Heart left ventricle (tissue), 13 donors: ENCODE data around the gene LGR5.

Source experiments
- CTCF ChIP-seq, 12 donors: fragments of 200-600 bp; sonication (generic) in 4 of 12; IDR thresholded peaks; one replicate each; pipeline versions ENCODE4 v1.5.0 to v1.8.0; 2018 to 2022; ENCODE audit warnings: antibody characterized with exemption in 12 of 12, mild to moderate bottlenecking in 5 of 12
- POLR2A ChIP-seq, 2 donors: fragments of 450-650 bp; IDR thresholded peaks; one replicate each; pipeline ENCODE4 v1.6.1; 2017; ENCODE audit warnings: antibody characterized with exemption in 2 of 2, mild to moderate bottlenecking in 2 of 2, moderate library complexity in 2 of 2
- donor health status: ischemic (EF 13 %, LVEDD 7.1; RV severe dilation, severe dysfunction).
- donor health status: DM: no; HTN: yes; CAD: no.
- donor health status: DM: no; HTN: no; CAD: no.
- donor health status: ischemic (EF 25% LVEDD 6.9; RV normal size, moderate dysfunction).
- donor health status: ischemic (EF 25% LVEDD 5.7; RV mildly dilated, moderate dysfunction).
- donor health status: ischemic (EF 35%, LVEDD 5.7; RV mildly dilated, moderate dysfunction).
- donor health status: nonischemic (EF 11% LVEDD 7.7; RV severe dilation, severe dysfunction).
- donor health status: DM: yes; HTN: yes; CAD: no.
- donor health status: PGD.
- donor health status: ischemic (EF 29% LVEDD 5.4; RV normal size, mild dysfunction).
- donor health status: nonischemic (EF 23%, LVEDD 6.1; RV moderate dilation, normal function).

DNA sequence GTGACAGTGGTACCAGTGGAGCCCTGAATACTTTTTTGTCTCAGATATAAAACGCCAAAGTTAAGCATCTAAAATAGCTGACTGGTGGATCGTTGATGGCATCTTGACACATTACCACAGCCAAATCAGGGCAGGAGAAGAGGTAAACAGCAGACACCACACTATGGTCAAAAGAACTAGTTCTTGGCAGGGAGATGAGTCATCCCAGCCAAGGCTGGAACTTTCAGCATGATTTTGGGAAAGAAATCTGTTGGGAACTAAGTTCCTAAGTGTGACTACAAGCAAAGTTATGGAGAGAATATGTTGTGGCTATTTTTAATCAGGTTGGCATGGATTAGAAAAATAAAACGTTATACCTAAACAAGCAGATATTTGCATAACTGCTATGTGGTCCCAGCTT is 36.9 kb downstream of the LGR5 start:
- TF ChIP-seq CTCF (IDR thresholded peaks at IDR 0.05) = no peak
- TF ChIP-seq POLR2A (IDR thresholded peaks at IDR 0.05) = no peak
